Diencephalon (tissue), 1 donor: Measurements from ENCODE around the gene PZP. TPM values are rescaled to one million over a fixed set of nuclear protein-coding genes. Genes with fewer than 3 reads are reported as not detected.

Experiments
- total RNA-seq: library from RNA; depleted of rRNA; stranded (reverse); fragments of >200 nt; gene quantifications from one replicate; pipeline ENCODE4 v1.2.3, GENCODE V29; 2014

The PZP gene
- 0.23 TPM for total RNA-seq

GRCh38 chr12:9208229-9208628 is at the start of gene PZP:
PZP (minus strand) TSS chr12:9208395; CDS start chr12:9208341, 54 bp downstream.

GRCh38 chr12:9115731-9116559 is 92.2 kb downstream of the PZP start, which contains the start of gene A2M:
A2M (minus strand) TSS chr12:9115919; CDS start chr12:9115849, 70 bp downstream.

Other genes with a start within 250 kb of the PZP start
- gene KLRG1, start 218.8 kb downstream of the PZP start, total RNA-seq = 9.0 TPM
- gene A2M, start 92.5 kb downstream of the PZP start, total RNA-seq = 87.9 TPM